GM21447 (cell line): ENCODE data around the gene PI4KB.
A peak's percentile ranks its signal among the peaks of the same experiment; 100 is the strongest.

Experiments
- ATAC-seq: cut with Tn5 transposase; IDR thresholded peaks from one replicate; pipeline ENCODE4 v1.9.1; 2021; ENCODE audit not compliant: unreplicated experiment

The PI4KB gene

DNA sequence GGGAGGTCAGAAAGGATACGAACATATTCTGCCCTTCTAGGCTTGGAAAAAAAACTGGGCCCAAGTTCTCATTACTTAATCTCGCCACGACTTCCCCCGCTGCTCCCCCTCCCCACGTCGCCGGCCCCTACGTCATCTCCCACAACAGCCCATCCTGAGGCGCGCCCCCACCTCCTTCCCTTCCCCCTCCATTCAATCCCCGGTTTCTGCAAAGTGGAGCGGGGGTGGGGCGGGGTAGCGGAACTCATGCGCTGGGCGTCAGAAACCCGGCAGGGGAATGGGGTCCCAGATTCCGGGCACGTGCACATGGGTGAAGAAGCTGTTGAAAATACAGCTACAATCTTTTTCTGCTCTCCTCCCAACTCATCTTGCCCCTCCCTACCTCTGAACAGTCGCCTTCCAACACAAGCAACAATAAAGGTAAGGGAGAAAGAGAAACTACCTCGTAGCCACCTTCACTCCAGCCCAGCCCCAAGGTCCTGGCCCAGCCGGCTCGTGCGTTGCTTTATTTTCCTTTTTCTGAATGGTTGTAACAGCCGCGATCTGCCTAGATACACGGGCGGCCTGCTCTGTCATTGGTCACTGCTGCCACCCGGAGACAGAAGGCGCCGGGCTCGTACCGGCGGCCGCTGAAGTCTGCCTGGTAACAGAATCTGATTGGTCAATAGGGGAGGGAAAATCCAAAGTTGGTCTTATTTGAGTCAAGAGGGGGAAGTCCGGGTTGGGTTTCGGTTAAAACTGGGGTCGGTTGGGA is 19.7 kb upstream of the PI4KB start, which contains the start of gene RFX5:
TSS of gene RFX5 (minus strand) at position 484 of the 754 bp plus-strand sequence. CDS start 932 bp downstream, outside the sequence.
- ATAC-seq = peak; percentile 92

DNA sequence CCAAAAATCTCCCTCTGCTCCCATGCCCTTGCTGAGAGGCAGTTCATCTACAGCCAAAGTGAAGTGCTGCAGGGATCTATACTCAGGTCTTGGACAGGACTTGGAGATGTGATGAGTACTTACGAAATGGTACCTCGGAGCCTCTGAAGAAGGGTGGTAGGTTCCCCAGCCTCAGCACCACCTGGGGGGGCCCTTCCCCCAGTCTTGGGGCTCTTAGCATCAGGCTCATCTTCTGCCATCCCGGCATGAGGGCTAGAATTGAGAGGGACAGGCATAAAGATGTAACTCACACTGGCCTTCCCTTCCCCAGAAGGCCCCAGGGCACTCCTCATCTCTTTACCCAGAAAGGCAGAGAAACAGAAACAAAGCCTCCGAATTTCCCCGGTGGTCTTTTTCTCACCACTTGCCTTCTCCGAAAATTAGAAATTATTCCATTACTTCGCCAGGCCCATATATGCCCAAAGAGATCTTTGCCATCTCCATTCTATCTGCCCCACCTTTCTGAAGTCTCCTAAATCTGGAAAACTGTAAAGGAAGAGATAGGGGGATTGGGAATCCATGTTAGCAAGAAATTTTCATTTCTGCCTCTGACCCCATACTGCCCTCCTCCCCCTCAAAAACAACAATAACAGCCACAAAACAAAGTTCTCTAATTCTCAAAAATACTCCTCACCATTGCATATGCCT is 19.0 kb upstream of the PI4KB start:
- no peak for ATAC-seq

DNA sequence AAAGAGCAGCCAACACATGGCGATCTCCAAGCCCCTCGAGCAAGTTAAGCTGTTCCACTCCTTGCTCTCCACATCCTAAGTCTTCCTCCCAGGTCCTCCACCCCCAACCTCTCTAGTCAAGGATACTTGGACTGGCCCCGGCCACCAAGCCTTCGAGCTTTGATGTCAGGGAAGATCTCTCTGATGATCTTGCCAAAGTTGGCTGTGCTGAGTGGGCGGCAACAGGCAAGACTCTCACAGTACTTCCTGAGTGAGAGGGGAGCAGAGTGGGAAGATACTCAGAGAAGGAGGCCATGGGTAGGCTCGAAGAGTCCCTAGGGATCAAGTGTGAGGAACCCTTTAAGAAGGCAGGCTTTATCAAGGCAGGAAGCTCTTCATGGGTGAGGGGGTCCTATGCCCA is 17.1 kb upstream of the PI4KB start:
- ATAC-seq = no peak

DNA sequence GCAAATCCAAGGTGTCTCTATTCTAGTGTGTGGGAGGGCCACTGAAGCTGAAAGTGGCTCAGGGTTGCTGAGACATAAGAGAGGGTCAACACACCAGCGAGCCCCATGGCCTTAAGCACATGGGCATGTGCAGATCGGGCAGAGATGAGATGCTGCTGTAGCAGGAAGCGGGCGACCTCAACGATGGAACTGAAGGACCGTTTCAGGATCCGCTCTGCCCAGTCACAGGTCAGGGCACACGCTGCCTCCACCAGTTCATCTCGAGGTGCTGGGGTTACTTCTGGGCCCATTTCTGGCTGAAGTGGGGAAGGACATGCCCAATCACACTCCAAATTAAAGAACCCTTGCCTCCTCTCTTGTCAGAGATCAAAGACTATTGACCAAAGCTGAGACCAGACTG is 16.4 kb upstream of the PI4KB start:
- ATAC-seq = no peak

DNA sequence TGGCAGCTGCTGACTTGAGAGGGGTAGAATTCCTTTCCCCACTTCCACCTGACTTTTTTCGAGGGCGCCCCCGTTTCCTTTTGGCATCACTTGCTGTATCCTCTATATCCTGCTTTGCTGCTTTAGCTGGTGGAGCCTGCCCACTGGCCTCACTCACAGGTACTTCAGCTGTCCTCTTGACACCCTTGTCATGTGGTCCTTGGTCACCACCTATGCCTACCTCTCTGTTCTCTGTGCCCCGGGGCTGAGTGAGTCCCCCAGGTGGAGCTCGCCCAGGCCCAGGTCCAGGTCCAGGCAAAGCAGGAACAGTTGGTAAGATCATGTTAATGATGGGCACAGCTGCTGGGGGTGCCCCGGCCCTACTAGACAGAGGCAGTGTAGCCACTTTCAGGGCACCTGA is 15.4 kb upstream of the PI4KB start:
- ATAC-seq = no peak

DNA sequence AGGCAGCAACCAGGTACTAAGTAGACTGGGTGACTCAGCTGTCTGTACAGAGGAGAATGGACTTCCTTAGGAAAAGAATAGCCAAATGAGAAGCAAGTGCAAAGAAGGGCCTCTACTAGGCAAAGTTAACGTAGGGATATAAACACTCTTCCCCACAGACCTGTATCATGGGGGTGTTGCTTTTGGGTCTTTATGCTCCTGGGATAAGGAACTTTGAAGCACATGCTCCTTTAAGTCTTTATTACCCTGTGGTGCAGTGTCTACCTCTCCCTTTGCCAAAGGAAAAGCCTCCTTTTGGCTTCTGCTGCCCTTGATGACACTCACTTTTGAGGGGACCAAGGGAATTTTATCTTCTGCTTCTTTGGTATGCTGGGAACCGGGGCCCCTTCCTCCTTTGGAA is 14.8 kb upstream of the PI4KB start:
- no peak for ATAC-seq

DNA sequence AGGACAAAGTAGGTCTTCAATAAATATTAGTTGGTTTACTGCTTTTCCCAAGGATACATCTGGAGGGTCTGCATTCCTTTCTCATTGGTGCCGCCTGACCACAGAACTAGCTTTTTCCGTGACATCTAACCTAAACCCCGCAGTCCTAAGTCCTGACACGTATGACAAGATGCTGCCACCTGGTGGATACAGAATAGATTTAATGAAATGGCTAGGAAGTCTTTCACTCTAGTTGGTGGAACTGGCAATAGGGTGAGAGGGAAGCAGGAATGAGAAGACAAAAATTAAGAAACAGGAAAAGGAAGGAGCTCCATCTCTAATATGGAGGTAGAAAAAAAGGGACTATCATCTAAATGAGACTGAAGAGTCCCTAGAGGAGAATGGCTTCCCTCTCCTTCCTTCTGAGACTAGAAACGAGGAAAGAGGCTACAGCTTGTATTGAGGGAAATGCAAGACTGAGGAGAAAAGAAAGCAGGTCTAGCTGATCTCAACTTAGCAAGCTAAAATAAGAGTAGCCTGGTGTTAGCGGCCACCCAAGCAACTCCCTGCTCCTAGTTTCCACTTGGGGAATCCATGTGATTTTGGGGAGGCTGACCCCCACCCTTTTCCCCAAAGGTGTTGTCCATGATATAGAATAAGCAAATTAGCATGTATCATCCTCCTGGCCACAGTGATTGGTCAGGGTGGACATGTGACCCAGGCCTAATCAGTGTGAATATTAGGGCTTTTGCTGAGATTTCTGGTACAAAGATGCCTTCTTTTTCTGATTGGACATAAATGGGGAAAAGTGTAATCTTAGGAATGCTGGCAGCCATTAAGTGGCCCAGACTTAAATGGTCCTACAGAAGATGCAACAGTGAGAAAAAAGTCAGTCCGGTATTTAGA is 13.9 kb upstream of the PI4KB start:
- no peak for ATAC-seq

DNA sequence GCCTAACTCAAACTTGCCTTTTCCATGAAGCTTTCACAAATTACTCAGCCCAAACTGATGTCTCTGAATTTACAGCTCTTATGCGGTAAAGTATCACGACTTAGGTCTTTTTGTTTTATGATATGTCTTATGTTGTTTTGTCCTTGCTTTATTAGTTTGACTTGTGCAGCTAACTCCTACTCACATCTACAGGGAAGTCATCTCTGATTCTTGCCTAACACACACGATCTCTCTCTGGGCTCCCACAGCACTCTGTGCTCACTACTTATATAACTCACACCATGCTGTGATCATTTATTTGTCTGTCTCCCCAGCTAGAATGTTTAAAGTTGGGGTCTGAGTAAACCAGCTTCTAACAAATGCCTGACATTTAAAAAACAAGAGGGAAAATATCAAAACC is 9.3 kb upstream of the PI4KB start:
- no peak for ATAC-seq

DNA sequence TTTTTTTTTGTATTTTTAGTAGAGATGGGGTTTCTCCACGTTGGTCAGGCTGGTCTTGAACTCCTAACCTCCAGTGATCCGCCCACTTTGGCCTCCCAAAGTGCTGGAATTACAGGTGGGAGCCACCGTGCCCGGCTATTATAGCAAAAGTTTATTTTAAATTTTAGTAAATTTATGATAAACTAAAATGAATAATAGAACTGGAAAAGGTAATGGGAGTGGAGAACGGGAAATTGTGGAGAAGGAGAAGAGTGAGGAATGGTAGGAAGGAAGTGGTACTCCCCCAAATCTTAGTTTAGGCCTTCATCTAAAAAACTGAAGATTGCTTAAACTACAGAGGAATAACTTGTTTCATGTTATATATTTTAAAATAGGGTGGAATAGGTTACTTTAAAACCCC is 7.6 kb upstream of the PI4KB start:
- ATAC-seq = no peak

DNA sequence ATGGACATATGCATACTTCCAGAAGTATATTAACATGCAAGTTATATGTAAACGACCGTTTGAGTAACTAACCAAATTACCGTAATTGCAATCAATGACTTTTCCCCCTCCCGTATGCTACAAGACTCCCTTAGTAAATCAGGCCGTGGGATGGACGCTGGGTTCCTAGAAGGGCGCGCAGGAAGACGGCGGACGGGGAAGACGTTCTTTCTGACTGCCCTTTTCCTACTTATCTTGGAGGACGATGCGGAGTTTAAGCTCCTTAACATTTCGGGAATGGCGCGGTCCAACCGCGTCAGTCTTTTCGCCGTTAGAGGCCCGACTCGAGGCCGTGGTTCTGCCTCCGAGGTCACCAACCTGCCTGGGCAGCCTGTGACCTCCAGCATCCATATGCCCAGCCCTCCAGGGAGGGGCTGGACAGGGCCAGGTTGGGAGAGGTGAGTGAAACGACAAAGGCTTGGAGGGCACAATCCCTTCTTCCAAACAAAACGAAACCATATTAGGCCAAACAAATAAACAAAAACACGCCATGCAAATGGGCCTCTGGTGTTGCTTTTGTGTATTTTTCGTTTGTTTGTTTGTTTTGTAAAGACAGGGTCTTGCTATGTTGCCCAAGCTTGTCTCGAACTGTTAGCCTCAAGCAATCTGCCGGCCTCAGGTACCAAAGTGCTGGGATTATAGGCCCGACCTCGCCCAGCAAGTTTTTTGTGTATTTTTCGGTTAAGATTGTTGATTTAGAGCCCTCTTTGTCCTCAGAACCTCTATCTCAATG is 873 bp upstream of the PI4KB start:
- no peak for ATAC-seq

DNA sequence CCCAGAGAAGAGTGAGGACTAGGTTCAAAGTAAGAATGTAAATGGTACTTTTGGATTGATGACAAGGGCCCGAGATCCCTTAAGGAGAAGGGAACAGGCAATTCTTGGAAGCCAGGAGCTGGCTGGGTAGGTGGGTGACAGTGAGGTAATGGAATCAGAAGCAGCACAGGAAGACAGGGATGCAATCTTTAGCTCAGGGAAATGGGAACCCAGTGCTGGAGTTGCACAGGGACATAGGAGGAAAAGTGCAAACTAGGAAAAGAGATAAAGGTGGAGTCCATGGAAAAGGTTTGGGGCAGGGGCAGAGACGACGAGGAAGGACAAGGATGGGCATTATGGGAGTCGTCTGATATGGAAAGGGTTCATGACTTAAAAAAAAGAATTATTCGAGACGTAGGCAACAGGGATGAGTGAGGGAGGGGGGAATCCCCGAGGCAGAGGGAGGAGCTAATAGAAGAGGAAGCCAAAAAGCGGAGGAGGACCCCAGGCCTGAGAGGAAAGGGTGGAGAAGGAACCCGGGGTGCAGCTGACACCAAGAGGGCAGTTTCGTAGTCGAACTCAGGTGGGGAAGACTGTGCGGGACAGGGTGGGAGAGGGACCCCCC is 495 bp downstream of the PI4KB start:
- peak; percentile 67 for ATAC-seq

DNA sequence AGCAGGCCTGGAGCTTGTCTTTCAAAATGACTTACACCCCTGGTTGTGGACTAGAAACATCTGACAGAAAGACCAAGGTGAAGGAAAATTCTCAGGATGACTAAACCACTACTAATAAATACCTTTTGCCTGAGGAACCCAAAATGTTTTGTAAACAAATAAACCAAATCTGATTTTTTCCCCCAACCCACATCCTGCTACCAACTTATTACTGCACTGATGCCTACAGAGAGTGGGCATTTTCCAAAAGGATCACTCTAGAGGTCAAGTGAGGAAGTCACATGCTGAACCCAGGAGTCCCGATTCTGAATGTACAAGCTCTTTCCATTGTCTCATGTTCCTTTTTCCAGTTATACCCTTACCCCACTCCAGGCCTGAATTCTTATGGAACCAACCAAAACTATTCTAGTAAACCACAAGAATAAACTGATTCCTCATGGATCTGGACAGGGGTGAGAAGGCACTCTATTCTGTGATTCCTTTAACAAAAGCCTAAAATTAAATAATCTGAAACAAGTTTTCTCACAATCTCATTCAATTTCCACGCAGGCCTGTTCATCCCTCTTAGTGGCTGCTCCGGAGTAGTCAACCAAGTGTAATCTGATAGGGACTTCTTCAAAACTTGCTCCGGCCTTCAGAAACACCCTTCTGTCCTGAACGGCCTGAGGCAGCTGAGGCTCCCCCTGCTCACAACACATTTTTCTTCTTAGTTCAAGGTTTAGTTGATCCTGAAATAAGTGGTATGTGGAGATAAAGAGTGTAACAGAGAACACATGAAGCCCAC is 1.4 kb downstream of the PI4KB start:
- no peak for ATAC-seq

DNA sequence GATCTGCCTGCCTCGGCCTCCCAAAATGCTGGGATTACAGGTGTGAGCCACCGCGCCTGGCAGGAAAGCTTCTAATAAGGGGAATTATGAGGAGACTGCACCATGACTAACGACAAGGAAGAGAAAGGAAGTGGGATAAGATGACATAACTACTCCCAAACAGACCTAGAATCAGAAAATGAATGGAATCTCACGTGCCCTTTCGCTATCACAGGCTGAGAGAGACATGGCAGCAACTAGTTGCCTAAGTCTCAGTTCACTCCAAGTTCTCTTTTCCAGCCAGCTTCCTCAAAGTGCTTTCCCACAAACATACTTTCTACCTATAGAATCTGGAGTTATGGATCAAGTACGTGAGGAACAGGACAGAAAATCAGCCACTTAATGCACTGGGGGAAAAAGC is 2.0 kb downstream of the PI4KB start:
- ATAC-seq = no peak

DNA sequence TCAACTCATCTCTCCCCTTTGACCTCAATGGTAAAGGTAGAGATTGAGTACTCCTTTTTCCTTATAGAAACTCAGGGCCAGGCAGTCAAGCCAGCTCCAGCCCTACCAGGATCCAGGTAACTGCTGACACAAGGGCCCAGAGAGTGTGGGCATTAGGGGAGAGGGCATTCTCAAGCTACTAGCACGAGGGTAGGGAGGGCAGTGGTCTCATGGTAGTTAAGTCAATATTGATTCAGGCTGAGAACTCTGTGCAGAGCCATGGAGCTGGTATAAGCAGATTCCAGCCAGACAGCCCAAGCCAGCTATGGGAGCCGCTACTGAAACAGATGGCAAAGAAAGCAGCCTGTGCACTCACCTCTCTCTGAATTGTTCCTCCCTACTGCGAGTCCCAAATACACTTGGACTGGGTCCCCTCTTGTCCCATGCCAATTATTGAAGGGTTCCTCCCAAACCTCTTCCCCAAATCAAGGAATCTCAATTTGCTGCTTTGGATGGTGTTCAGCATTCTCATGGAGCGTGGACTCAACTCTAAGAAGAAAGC is 2.8 kb downstream of the PI4KB start:
- no peak for ATAC-seq

DNA sequence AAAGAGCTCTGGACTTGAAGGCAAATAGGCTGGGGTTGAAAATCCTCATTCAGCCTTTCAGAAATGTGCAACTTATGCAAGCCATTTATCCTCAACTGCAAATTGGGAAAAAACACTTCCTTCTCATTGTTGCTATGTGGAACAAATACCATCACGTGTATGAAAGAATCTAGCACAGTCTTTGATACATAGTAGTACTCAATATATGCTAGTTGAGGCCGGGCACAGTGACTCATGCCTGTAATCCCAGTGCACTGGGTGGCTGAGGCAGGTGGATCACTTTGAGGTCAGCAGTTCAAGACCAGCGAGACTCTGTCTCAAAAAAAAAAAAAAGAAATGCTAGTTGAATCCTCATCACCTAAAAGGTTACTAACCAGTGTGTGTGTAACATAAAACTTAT is 8.2 kb downstream of the PI4KB start:
- no peak for ATAC-seq

DNA sequence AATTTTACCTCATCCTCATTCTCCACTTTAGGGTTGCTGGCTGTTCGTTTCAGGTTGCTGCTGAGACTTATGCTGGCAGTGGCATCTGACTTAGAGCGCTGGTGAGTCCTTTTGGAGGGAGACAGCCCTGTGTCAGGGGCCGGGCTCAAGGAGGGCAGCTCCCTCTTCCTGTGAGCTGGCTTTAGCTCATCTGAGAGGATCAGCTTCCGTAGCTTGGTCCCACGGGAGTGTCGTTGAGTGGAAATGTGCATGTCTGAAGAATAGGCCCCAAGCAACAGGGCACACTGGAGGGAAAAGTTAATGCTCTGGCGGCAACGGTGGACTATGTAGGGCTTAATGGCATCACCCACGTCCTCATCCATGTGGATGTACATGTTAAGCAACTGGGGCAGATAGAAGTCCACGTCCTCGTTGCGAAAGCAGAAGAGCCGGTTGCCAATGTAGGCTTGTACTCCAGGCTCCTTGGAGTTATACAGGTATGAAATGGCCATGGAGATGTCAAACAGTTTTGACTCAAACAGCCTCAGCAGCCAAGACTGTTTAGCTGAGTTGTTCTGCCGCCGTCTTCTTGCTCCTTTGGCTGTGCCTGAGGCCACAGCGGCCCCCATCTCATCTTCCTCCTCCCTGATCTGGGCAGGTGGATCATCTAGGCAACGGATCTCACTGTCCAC is 11.5 kb downstream of the PI4KB start:
- no peak for ATAC-seq

DNA sequence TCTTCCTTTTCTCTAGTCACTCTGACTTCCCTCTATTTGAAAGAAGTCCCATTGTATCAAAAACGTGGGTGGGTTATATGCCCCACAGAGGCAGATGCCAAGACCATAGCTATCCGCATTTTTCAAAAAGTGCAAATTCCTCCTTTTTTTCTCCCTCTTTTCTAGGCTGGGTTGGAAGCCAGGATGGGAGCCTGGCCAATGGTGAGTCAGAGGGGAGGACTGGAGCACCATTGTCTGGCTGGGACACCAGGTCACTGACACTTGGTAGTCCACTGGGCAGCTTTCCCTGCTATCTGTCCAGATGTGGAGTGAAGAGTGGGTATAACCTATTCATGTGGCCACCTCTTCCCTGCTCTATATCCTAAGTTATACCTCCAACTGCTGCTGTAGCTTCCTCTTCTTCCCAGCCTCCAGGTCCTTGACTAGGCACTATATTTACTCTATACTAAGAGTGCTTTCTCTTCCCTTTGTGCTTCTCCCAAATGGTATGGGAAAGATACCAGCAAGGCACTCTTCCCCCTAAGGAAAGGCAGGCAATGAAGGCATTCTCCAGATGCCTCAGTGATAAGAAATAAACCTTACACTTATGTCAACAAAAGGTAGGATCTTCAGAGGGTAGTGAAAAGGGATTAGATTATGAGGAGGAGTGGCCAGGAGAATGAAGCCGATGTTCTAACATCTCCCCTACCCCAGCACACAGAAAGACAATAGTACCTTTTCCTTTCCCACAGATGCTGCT is 12.9 kb downstream of the PI4KB start:
- no peak for ATAC-seq

DNA sequence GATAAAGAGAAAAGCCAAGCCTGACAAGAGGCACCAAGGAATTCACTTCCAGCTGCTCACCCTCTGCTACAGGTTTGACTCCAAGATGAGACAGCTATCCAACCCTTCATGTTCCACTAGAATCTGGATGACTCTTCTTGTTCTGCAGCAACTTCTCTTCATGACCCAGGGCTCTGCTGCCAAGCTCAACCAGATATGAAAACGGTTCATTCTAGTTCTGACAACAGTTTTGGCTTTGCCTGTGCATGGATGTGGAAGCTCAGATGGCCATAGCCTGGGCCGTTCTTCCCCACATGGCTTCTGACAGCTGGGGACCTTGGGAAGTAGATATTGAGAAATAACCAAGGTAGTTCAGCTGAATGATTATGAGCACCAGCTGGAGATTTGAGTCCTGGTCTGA is 13.7 kb downstream of the PI4KB start:
- no peak for ATAC-seq
